Breast epithelium (tissue), 3 donors: ENCODE measurements around the gene TBC1D7.

Experiments used
- CTCF ChIP-seq, 3 donors: fragments of 450-650 bp; IDR thresholded peaks; one replicate each; pipeline ENCODE4 v1.5.1; 2016 to 2017; ENCODE audit warnings: antibody characterized with exemption in 3 of 3, mild to moderate bottlenecking in 3 of 3, moderate library complexity in 3 of 3
- POLR2AphosphoS5 ChIP-seq, 3 donors: sonication (generic); formaldehyde crosslinking; IDR thresholded peaks; one replicate each; pipeline ENCODE4 v1.6.1; 2017; ENCODE audit warnings: antibody characterized with exemption in 3 of 3

GRCh38 chr6:13338038-13338437 is 9.7 kb upstream of the TBC1D7 start:
- TF ChIP-seq CTCF (IDR thresholded peaks at IDR 0.05): no peak
- no peak for TF ChIP-seq POLR2AphosphoS5 (IDR thresholded peaks at IDR 0.05)
